ENCODE results near the gene ASPHD1. TPM values are rescaled to one million over a fixed set of nuclear protein-coding genes. Genes with fewer than 3 reads are reported as not detected.

The ASPHD1 gene
- total and polyA plus RNA-seq, 10 donors = 0.28 to 1.6 (median 0.77) TPM; not detected in 4

DNA sequence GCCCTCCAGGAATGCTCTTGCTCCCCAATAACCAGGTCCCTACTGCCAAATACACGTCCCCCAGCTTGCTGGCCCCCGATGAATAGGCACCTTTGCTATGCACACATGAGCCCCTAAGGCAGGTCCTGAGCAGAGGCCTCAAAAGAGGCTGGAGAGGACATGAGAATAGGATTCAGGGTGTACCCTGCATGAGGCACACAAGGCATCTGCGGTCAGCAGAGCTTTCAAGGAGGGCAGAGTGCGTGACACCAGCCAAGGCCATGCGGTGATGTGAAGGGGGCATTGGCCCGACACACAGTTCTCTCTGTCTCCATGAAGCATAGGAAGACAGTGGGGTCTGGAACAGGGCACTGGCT, 7.9 kb upstream of the ASPHD1 start:
- no peaks in the 10 kb centered on the region for H3K9me3 ChIP-seq
- 82 to 95% (median 89%) methylated on average over 6 of the region's 6 CpGs for WGBS, 5 donors

GRCh38 chr16:29893553-29893952, 6.7 kb upstream of the ASPHD1 start:
- Histone ChIP-seq H3K9me3 (no peaks in the 10 kb centered on the region), H3K4me1 (peaks cover 0 to 1% (median 0%) of the 10 kb centered on the region in 6 donors), H3K27me3 (replicated peaks in 1 of 7) (peaks cover 0 to 35% (median 17%) of the 10 kb centered on the region in 7 donors), H3K36me3 (no peaks in the 10 kb centered on the region), H3K27ac (no peak overlapping the region), H3K4me3 (no peak overlapping the region)
- intact Hi-C loops (cut with DNase I; ENCODE audit: low total_unique reads) = loop anchor here (10.0 kb wide), 1 partner anchor 61 kb away; no protein-coding TSS in a partner anchor
- DNase-seq = no peak
- TF ChIP-seq POLR2A (IDR thresholded peaks at IDR 0.05) (no peak), POLR2AphosphoS5 (IDR thresholded peaks at IDR 0.05) (no peak)
- TF ChIP-seq, protein P1, sequence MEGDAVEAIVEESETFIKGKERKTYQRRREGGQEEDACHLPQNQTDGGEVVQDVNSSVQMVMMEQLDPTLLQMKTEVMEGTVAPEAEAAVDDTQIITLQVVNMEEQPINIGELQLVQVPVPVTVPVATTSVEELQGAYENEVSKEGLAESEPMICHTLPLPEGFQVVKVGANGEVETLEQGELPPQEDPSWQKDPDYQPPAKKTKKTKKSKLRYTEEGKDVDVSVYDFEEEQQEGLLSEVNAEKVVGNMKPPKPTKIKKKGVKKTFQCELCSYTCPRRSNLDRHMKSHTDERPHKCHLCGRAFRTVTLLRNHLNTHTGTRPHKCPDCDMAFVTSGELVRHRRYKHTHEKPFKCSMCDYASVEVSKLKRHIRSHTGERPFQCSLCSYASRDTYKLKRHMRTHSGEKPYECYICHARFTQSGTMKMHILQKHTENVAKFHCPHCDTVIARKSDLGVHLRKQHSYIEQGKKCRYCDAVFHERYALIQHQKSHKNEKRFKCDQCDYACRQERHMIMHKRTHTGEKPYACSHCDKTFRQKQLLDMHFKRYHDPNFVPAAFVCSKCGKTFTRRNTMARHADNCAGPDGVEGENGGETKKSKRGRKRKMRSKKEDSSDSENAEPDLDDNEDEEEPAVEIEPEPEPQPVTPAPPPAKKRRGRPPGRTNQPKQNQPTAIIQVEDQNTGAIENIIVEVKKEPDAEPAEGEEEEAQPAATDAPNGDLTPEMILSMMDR (IDR thresholded peaks at IDR 0.05 in 8 of 11, conservative IDR thresholded peaks at IDR 0.05 in 3 of 11) = no peak
- 84 to 93% (median 89%) methylated on average over 3 of the region's 3 CpGs for WGBS, 5 donors

More for the DNA sequence above, 7.9 kb upstream of the ASPHD1 start:
- no peaks in the 10 kb centered on the region for H3K4me1 ChIP-seq
- no peak for TF ChIP-seq POLR2A (IDR thresholded peaks at IDR 0.05)
- TF ChIP-seq POLR2AphosphoS5 (IDR thresholded peaks at IDR 0.05) = no peak
- TF ChIP-seq, protein P1 (IDR thresholded peaks at IDR 0.05 in 8 of 11, conservative IDR thresholded peaks at IDR 0.05 in 3 of 11) = no peak
- intact Hi-C loops (cut with DNase I; ENCODE audit: low total_unique reads) = loop anchor here (10.0 kb wide), 1 partner anchor 62 kb away; no protein-coding TSS in a partner anchor
- no peak for DNase-seq
- no peak overlapping the region for H3K27ac ChIP-seq
- no peaks in the 10 kb centered on the region for H3K36me3 ChIP-seq
- peaks cover 0 to 28% (median 6%) of the 10 kb centered on the region in 7 donors for H3K27me3 ChIP-seq (replicated peaks in 1 of 7)
- H3K4me3 ChIP-seq = no peak overlapping the region

DNA sequence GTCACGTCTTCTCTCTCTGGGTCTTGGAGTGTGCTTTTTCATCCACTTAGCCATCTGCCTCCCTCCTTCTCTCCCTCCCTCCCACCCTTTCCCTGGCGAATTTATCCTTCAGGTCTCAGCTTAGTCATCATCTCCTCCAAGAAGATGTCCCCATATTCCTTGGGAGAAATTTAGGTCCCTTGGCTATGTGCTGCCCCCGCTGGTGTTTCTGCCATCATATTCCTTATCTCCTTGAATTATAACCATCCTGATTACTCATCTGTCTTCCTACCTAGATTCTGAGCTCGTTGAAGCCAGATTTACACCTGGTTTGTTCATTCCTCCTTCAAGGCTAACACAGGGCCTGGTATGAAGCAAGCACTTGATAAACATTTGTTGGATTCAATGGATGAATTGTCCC, 5.9 kb upstream of the ASPHD1 start:
- no peaks in the 10 kb centered on the region for H3K9me3 ChIP-seq
- H3K27ac ChIP-seq = no peak overlapping the region
- no peak for DNase-seq
- intact Hi-C loops (cut with DNase I; ENCODE audit: low total_unique reads) = loop anchor here (10.0 kb wide), 1 partner anchor 60 kb away; no protein-coding TSS in a partner anchor
- no peaks in the 10 kb centered on the region for H3K36me3 ChIP-seq
- H3K4me3 ChIP-seq = no peak overlapping the region
- no peak for TF ChIP-seq POLR2A (IDR thresholded peaks at IDR 0.05)
- TF ChIP-seq, protein P1 (IDR thresholded peaks at IDR 0.05 in 8 of 11, conservative IDR thresholded peaks at IDR 0.05 in 3 of 11) = no peak
- no peak for TF ChIP-seq POLR2AphosphoS5 (IDR thresholded peaks at IDR 0.05)
- peaks cover 0 to 9% (median 5%) of the 10 kb centered on the region in 6 donors for H3K4me1 ChIP-seq
- WGBS, 5 donors = 63 to 87% (median 74%) methylated on average over 4 of the region's 4 CpGs
- peaks cover 0 to 41% (median 25%) of the 10 kb centered on the region in 7 donors for H3K27me3 ChIP-seq (replicated peaks in 1 of 7)

DNA sequence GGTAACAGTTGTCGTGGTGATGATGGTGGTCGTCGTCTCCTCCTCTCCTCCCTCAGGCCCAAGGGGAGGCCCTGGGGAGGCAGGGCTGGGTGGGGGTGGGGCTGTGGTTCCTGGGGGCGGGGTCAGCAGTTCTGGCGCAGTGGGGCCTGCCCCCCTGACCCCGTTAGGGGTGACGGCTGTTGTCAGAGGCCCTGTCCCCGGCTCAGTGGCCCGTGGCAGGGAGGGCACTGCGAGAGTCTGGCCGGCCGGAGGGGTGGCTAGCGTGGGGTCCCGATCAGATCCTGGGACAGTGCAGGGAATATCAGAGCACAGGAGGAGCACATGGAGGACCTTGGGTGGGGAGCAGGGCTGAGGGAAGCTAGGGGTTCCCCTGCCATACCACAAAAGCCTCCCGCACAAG, 3.4 kb upstream of the ASPHD1 start:
- TF ChIP-seq, protein P1 (IDR thresholded peaks at IDR 0.05 in 8 of 11, conservative IDR thresholded peaks at IDR 0.05 in 3 of 11) = no peak
- TF ChIP-seq POLR2A (IDR thresholded peaks at IDR 0.05) (no peak), POLR2AphosphoS5 (IDR thresholded peaks at IDR 0.05) (no peak)
- intact Hi-C loops (cut with DNase I; ENCODE audit: low total_unique reads) = loop anchor here (10.0 kb wide), 1 partner anchor 58 kb away; no protein-coding TSS in a partner anchor
- 46 to 56% (median 49%) methylated on average over 6 to 15 of the region's 15 CpGs for WGBS, 5 donors

More for the DNA sequence above, 3.4 kb upstream of the ASPHD1 start:
- no peak overlapping the region for H3K4me3 ChIP-seq
- H3K27ac ChIP-seq = no peak overlapping the region
- H3K27me3 ChIP-seq (replicated peaks in 1 of 7) = peaks cover 0 to 66% (median 27%) of the 10 kb centered on the region in 7 donors
- H3K4me1 ChIP-seq = peaks cover 0 to 27% (median 18%) of the 10 kb centered on the region in 6 donors
- DNase-seq = no peak
- no peaks in the 10 kb centered on the region for H3K36me3 ChIP-seq
- no peaks in the 10 kb centered on the region for H3K9me3 ChIP-seq

Measured in spleen (tissue), 11 donors.